Hematopoietic multipotent progenitor cell treated with erythropoietin and hydrocortisone succinate and interleukin-3 and kit ligand, for 8 days (in vitro differentiated cells): ENCODE results near the gene TEKTIP1.
"Not testable (repeated sequence)": the region's sequence is repeated elsewhere in the genome, so short reads cannot be mapped to it uniquely, and the experiment has no call there.

ENCODE experiments used
- DNase-seq: peaks from one replicate; pipeline ENCODE4 v3.0.0-alpha.2; 2015

Gene TEKTIP1

GRCh38 chr19:3524078-3524842 lies 14.7 kb upstream of the TEKTIP1 start:
- no peak for DNase-seq

GRCh38 chr19:3524904-3525451 lies 14.0 kb upstream of the TEKTIP1 start:
- DNase-seq: no peak

- DNase-seq: no peak
Observed at GRCh38 chr19:3526507-3527237, 12.3 kb upstream of the TEKTIP1 start.

- no peak for DNase-seq
Observed at GRCh38 chr19:3527238-3527910, 11.6 kb upstream of the TEKTIP1 start.

- no peak for DNase-seq
Observed at GRCh38 chr19:3528080-3528479, 10.9 kb upstream of the TEKTIP1 start.

GRCh38 chr19:3528539-3529211 lies 10.3 kb upstream of the TEKTIP1 start:
- DNase-seq: no peak

- DNase-seq: not testable (repeated sequence)
Observed at GRCh38 chr19:3529299-3529698, 9.7 kb upstream of the TEKTIP1 start.

- no peak for DNase-seq
Observed at GRCh38 chr19:3530389-3530788, 8.6 kb upstream of the TEKTIP1 start.

- no peak for DNase-seq
Observed at GRCh38 chr19:3531716-3532115, 7.3 kb upstream of the TEKTIP1 start.

GRCh38 chr19:3532154-3532786 lies 6.7 kb upstream of the TEKTIP1 start:
- no peak for DNase-seq

GRCh38 chr19:3533033-3533432 lies 5.9 kb upstream of the TEKTIP1 start:
- no peak for DNase-seq

GRCh38 chr19:3533563-3534216 lies 5.3 kb upstream of the TEKTIP1 start:
- DNase-seq: no peak

- DNase-seq: no peak
Observed at GRCh38 chr19:3534375-3535234, 4.4 kb upstream of the TEKTIP1 start.

- DNase-seq: no peak
Observed at GRCh38 chr19:3535235-3535535, 3.8 kb upstream of the TEKTIP1 start.

GRCh38 chr19:3535563-3535965 lies 3.4 kb upstream of the TEKTIP1 start:
- no peak for DNase-seq

GRCh38 chr19:3535981-3536380 lies 3.0 kb upstream of the TEKTIP1 start:
- DNase-seq: no peak

- no peak for DNase-seq
Observed at GRCh38 chr19:3536429-3537100, 2.4 kb upstream of the TEKTIP1 start.

GRCh38 chr19:3537101-3537437 lies 1.9 kb upstream of the TEKTIP1 start:
- no peak for DNase-seq

- no peak for DNase-seq
Observed at GRCh38 chr19:3537438-3538240, 1.3 kb upstream of the TEKTIP1 start.
